ENCODE data around the gene FBXO39. TPM values are rescaled to one million over a fixed set of nuclear protein-coding genes. Genes with fewer than 3 reads are reported as not detected.
A peak's percentile ranks its signal among the peaks of the same experiment; 100 is the strongest.

The FBXO39 gene
- total RNA-seq, 1 donor from 2014 or later, result not detected

DNA sequence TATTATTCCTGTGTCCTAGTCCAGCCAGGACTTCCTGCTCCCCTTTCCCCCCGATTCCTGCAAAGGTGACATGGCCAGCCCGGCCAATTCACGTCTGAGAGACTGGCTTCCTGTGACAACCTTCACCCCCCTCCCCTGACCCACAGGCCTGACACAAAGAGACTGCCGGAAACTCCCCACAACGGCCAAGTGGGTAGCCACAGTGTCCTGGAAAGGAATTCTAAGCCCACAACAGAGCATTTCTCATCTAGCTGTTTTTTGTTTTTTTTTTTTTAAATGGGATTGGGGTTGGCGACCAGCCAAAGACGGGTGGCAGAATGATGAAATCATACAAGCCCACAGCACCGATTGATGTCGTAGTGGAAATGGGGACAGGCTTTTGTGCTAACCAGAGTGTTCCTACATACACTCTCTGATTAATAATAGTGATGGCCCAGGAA, 23.0 kb upstream of the FBXO39 start:
- no peaks in the 10 kb centered on the region for H3K36me3 Mint-ChIP-seq
- peaks cover 5% of the 10 kb centered on the region for H3K4me1 Mint-ChIP-seq (ENCODE audit: unreplicated experiment)
- no peak overlapping the region for H3K27ac Mint-ChIP-seq
- DNase-seq (ENCODE audit: extremely low spot score, unreplicated experiment), result no peak
- TF ChIP-seq, protein P1, sequence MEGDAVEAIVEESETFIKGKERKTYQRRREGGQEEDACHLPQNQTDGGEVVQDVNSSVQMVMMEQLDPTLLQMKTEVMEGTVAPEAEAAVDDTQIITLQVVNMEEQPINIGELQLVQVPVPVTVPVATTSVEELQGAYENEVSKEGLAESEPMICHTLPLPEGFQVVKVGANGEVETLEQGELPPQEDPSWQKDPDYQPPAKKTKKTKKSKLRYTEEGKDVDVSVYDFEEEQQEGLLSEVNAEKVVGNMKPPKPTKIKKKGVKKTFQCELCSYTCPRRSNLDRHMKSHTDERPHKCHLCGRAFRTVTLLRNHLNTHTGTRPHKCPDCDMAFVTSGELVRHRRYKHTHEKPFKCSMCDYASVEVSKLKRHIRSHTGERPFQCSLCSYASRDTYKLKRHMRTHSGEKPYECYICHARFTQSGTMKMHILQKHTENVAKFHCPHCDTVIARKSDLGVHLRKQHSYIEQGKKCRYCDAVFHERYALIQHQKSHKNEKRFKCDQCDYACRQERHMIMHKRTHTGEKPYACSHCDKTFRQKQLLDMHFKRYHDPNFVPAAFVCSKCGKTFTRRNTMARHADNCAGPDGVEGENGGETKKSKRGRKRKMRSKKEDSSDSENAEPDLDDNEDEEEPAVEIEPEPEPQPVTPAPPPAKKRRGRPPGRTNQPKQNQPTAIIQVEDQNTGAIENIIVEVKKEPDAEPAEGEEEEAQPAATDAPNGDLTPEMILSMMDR (conservative IDR thresholded peaks at IDR 0.05), result no peak
- no peaks in the 10 kb centered on the region for H3K9me3 Mint-ChIP-seq
- H3K4me3 Mint-ChIP-seq, result no peak overlapping the region
- H3K27me3 Mint-ChIP-seq, result peaks cover 38% of the 10 kb centered on the region

DNA sequence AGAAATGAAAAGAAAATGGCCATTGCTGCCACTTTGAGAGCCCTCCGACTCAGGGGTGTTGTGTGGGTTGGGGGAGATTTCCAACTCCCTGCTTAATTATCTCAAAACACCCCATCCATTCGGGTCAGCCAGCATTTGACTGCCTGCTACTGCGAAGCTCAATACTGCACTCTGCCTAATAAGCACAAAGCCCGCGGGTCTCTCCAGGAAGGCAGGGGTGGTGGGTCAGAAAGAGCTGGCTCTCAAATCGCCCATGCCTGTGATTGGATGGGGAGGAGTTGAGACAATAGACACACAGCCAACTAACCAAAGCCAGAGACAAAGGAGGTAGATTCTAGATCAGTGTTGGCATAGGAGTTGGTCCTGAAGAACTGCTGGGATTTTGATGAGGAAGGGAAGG, 22.5 kb upstream of the FBXO39 start:
- H3K36me3 Mint-ChIP-seq, result no peaks in the 10 kb centered on the region
- peaks cover 40% of the 10 kb centered on the region for H3K27me3 Mint-ChIP-seq
- DNase-seq (ENCODE audit: extremely low spot score, unreplicated experiment), result no peak
- no peaks in the 10 kb centered on the region for H3K9me3 Mint-ChIP-seq
- H3K4me3 Mint-ChIP-seq, result no peak overlapping the region
- no peak overlapping the region for H3K27ac Mint-ChIP-seq
- TF ChIP-seq, protein P1 (conservative IDR thresholded peaks at IDR 0.05), result no peak
- peaks cover 5% of the 10 kb centered on the region for H3K4me1 Mint-ChIP-seq (ENCODE audit: unreplicated experiment)

DNA sequence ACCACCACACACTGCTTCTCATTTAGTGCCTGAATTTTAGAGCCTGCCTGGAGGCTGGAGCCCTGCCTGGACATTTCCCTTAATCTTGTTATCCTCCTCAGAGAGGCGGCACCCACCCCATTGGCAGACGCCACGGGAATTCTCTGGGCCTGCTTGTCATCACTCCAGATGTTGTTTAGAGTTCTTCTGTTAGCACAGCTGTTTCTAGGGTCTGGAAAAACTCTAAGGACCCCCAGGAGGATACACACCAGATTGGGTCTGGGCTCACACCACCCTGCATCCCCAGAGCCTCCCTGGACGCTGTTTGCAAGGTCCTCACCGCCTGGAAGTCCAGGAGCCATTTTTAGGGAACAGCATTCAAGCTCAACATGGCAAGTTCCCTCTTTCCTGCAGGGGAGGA, 20.7 kb upstream of the FBXO39 start:
- H3K27ac Mint-ChIP-seq, result no peak overlapping the region
- no peaks in the 10 kb centered on the region for H3K36me3 Mint-ChIP-seq
- DNase-seq (ENCODE audit: extremely low spot score, unreplicated experiment), result no peak
- TF ChIP-seq, protein P1 (conservative IDR thresholded peaks at IDR 0.05), result no peak
- H3K4me1 Mint-ChIP-seq (ENCODE audit: unreplicated experiment), result peaks cover 5% of the 10 kb centered on the region
- no peaks in the 10 kb centered on the region for H3K9me3 Mint-ChIP-seq
- no peak overlapping the region for H3K4me3 Mint-ChIP-seq
- H3K27me3 Mint-ChIP-seq, result peaks cover 34% of the 10 kb centered on the region

DNA sequence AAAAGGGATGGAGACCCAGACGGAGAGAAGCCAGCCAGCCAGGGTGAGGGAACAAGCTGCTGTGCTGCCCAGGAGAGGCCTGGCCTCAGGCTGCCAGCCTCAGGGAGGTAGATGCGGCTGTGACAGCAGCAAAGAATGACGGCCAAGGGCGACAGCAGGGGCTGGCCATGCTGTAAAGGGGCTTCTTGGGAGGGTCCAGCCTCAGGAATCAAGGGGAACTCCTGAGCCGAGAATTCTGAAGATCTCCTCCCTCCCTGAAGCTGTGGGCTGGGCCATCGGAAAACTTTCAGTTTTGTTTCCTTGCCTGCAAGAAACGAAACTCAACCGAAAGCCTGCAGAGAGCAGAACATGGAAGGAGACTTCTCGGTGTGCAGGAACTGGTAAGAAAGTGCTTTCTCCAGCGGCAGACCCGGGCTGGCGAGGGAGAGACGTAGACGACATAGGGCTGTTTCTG, 20.3 kb upstream of the FBXO39 start, which contains the start of gene XAF1:
TSS of gene XAF1 (plus strand) at position 316 of the 454 bp plus-strand sequence. CDS start at position 349, 33 bp downstream.
- no peaks in the 10 kb centered on the region for H3K9me3 Mint-ChIP-seq
- DNase-seq (ENCODE audit: extremely low spot score, unreplicated experiment), result no peak
- H3K27me3 Mint-ChIP-seq, result peaks cover 32% of the 10 kb centered on the region
- peaks cover 5% of the 10 kb centered on the region for H3K4me1 Mint-ChIP-seq (ENCODE audit: unreplicated experiment)
- H3K36me3 Mint-ChIP-seq, result no peaks in the 10 kb centered on the region
- H3K27ac Mint-ChIP-seq, result peak within 1 kb of the TSS; percentile 58
- TF ChIP-seq, protein P1 (conservative IDR thresholded peaks at IDR 0.05), result no peak
- peak within 1 kb of the TSS; percentile 68 for H3K4me3 Mint-ChIP-seq

DNA sequence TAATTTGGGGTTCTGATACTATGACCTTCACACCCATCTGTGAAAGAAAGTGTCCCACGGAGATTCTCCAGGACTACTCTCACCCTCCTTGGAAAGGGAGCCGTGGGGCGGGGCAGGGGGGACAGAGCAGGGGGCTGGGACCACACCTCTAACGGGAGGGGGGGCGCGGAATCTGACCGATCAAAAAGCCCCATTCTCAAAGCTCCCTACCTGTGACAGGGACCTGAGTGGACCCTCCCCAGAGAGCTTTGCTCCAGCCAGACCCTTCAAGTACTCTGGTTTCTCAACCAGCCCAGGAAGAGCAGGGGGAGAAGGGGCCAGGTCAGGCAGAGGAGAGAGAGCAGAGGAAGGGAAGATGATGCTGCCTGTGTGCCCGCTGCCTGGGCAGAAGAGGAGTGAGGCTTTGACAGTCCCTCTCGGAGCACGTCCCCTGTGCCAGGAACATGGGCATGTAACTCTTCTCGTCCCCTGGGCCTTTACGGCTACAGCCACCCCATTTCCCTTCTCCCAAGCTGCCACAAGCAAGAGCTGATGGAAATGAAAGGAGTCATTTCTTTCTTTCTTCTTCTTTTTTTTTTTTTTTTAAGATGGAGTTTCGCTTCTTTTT, 19.5 kb upstream of the FBXO39 start:
- Mint-ChIP-seq H3K9me3 (no peaks in the 10 kb centered on the region), H3K4me3 (no peak overlapping the region), H3K27ac (no peak overlapping the region), H3K27me3 (peaks cover 31% of the 10 kb centered on the region), H3K36me3 (no peaks in the 10 kb centered on the region), H3K4me1 (ENCODE audit: unreplicated experiment) (peaks cover 5% of the 10 kb centered on the region)
- no peak for DNase-seq (ENCODE audit: extremely low spot score, unreplicated experiment)
- TF ChIP-seq, protein P1 (conservative IDR thresholded peaks at IDR 0.05), result no peak
